Measurements from ENCODE around the gene PPP3CA.

Gene PPP3CA

GRCh38 chr4:101055392-101055791 is 291.9 kb downstream of the PPP3CA start:
- no peak overlapping the region for H3K4me3 ChIP-seq (ENCODE audit: low read depth, low read length)
- no peak for DNase-seq (ENCODE audit: low read depth)
- TF ChIP-seq MYC (IDR thresholded peaks at IDR 0.05; ENCODE audit: low read depth, low read length) (no peak), CTCF (IDR thresholded peaks at IDR 0.05; ENCODE audit: low read depth, low read length) (no peak), POLR2A (IDR thresholded peaks at IDR 0.05; ENCODE audit: extremely low read depth, insufficient read length) (no peak)
- TF ChIP-seq, protein P1, sequence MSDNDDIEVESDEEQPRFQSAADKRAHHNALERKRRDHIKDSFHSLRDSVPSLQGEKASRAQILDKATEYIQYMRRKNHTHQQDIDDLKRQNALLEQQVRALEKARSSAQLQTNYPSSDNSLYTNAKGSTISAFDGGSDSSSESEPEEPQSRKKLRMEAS (IDR thresholded peaks at IDR 0.05; ENCODE audit: low read depth, low read length): no peak

DNA sequence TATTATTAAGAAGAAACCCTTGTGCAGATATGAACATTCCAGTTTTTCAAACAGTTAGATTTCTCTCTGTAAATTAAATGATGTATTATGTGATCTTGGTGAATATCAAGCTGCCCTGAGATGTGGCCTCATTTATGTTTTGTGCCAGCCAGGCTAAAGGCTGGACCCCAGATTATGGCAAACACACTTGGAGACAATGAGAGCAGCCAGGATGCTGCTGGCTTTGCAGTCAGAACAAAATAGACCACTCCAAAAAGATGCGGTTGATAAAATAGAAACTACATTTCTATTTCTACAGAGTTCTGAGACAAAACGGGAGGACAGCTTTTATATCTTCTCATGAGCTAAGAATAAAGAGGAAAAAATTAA is 296.5 kb downstream of the PPP3CA start:
- no peak for DNase-seq (ENCODE audit: low read depth)
- no peak overlapping the region for H3K4me3 ChIP-seq (ENCODE audit: low read depth, low read length)
- TF ChIP-seq MYC (IDR thresholded peaks at IDR 0.05; ENCODE audit: low read depth, low read length) (no peak), CTCF (IDR thresholded peaks at IDR 0.05; ENCODE audit: low read depth, low read length) (no peak)
- TF ChIP-seq, protein P1 (IDR thresholded peaks at IDR 0.05; ENCODE audit: low read depth, low read length): no peak

DNA sequence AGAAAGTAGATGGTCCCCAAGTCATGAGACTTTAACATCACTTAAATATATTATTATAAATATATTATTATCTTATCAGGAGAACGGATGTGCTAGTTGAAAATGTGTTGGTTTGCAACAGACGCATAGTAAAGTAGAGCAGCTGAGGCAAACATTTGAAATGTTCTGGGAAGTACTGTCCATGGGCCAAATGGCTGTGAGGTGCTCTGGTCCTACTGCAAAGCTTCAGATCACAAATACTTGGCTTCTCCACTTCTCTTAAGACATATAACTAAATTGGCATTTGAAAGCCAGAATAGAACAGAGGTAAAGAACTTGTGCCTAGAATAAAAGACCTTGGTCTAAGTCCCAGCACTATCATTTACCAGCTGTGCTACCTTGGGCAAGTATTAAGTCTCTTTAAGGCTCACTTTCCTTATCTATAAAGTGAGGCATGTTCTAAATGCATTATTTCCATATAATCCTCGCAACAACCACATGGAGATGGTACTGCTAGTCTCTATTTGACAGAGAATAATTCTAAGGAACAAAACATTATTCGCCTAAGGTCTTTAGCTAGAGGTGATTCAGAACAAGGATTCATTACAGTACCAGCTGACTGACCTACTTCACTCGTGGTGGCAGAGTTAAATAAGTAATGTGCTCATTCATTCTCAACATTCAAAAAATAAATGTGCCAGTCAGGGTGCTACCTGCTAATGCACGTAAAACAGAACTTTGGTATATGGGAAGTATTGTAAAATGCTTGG is 297.1 kb downstream of the PPP3CA start:
- no peak for TF ChIP-seq MYC (IDR thresholded peaks at IDR 0.05; ENCODE audit: low read depth, low read length)
- no peak for TF ChIP-seq POLR2A (IDR thresholded peaks at IDR 0.05; ENCODE audit: extremely low read depth, insufficient read length)
- no peak for TF ChIP-seq CTCF (IDR thresholded peaks at IDR 0.05; ENCODE audit: low read depth, low read length)
- TF ChIP-seq, protein P1 (IDR thresholded peaks at IDR 0.05; ENCODE audit: low read depth, low read length): no peak
- H3K4me3 ChIP-seq (ENCODE audit: low read depth, low read length): no peak overlapping the region
- no peak for DNase-seq (ENCODE audit: low read depth)

- no peak for DNase-seq (ENCODE audit: low read depth)
- H3K4me3 ChIP-seq (ENCODE audit: low read depth, low read length): no peak overlapping the region
- TF ChIP-seq, protein P1 (IDR thresholded peaks at IDR 0.05; ENCODE audit: low read depth, low read length): no peak
- TF ChIP-seq CTCF (IDR thresholded peaks at IDR 0.05; ENCODE audit: low read depth, low read length) (no peak), MYC (IDR thresholded peaks at IDR 0.05; ENCODE audit: low read depth, low read length) (no peak), POLR2A (IDR thresholded peaks at IDR 0.05; ENCODE audit: extremely low read depth, insufficient read length) (no peak)
Observed at GRCh38 chr4:101049549-101050001, 297.8 kb downstream of the PPP3CA start.

DNA sequence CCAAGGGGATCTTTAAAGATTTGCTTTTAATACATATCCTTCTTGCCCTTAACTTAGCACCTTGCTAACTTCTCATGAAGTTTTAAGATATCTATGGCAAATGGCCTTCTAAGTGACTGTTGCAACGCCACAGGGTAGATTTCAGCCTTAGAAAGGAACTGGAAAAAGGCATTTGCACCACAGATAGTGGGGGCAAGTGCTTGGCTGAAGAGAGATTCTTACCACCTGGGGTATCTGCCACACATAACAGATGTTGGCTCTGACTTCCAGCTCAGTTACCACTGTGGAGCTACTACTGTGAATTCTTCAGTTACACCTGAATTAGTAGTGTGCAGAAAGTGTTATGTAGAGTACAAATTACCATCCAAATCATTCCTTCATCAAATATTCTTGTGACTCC is 302.6 kb downstream of the PPP3CA start:
- DNase-seq (ENCODE audit: low read depth): no peak
- TF ChIP-seq POLR2A (IDR thresholded peaks at IDR 0.05; ENCODE audit: extremely low read depth, insufficient read length): no peak
- TF ChIP-seq CTCF (IDR thresholded peaks at IDR 0.05; ENCODE audit: low read depth, low read length): no peak
- TF ChIP-seq MYC (IDR thresholded peaks at IDR 0.05; ENCODE audit: low read depth, low read length): no peak
- TF ChIP-seq, protein P1 (IDR thresholded peaks at IDR 0.05; ENCODE audit: low read depth, low read length): no peak
- H3K4me3 ChIP-seq (ENCODE audit: low read depth, low read length): no peak overlapping the region

Data from NB4 (cell line).